GM18861 (cell line): ENCODE data around the gene SRP72.
A peak's percentile ranks its signal among the peaks of the same experiment; 100 is the strongest.
"Not testable (repeated sequence)": the region's sequence is repeated elsewhere in the genome, so short reads cannot be mapped to it uniquely, and the experiment has no call there.

Experiments
- ATAC-seq: cut with Tn5 transposase; IDR thresholded peaks from one replicate; pipeline ENCODE4 v1.9.1; 2021; ENCODE audit not compliant: unreplicated experiment

Gene SRP72

GRCh38 chr4:56464581-56464980 lies 2.8 kb upstream of the SRP72 start:
- ATAC-seq: no peak

GRCh38 chr4:56465599-56466295 lies 1.7 kb upstream of the SRP72 start:
- ATAC-seq: no peak

GRCh38 chr4:56466296-56466761 lies 1.1 kb upstream of the SRP72 start:
- ATAC-seq: not testable (repeated sequence)

GRCh38 chr4:56466910-56467283 lies 520 bp upstream of the SRP72 start:
- ATAC-seq: no peak

DNA sequence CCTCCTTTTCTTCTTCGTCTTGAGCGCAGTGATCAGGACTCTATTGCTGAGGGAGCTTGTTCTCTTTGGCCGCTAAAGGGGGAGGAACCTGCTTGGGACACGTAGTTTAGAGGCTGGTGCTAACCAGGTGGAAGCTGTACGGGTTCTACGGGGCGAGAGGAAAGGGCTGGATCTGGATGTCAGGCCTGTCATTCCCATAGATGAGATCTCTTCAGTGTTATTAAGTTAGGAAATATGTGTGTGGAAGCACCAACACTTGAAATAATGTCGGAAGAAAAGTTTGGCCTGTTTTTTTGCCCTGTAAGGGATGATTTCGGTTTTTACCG lies 643 bp downstream of the SRP72 start:
- ATAC-seq: peak; percentile 31

DNA sequence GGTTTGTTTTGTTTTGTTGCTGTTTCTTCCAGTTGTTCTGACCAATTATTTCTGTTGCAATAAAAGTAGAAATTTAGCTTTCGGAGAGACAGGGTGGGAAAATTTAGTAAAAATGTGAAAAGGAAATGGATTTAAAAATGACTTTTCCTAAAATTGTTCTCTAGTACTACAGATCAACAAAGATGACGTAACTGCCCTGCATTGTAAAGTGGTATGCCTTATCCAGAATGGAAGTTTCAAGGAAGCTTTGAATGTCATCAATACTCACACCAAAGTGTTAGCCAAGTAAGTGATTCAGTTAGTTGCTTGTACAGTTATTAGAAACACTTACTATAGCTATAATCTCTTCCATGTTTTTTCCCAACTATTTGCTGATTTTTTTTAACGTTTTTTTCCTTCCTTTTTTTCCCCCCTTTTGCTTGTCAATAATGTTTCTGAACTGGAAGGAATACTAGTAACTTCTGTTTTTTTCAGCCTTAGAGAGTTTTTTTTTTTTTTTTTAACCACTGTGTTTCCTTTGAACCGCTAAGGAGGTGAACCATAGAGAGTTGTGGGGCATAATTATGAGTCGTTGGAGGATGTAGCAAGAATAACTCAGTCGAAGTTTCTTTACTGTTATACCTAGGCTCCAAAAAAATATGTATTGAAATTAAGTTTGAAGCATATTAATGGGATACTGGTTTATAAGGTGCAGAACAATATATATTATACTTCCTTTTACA lies 2.2 kb downstream of the SRP72 start:
- no peak for ATAC-seq

- peak; percentile 73 for ATAC-seq
Observed at GRCh38 chr4:56475917-56476316, 8.5 kb downstream of the SRP72 start.

DNA sequence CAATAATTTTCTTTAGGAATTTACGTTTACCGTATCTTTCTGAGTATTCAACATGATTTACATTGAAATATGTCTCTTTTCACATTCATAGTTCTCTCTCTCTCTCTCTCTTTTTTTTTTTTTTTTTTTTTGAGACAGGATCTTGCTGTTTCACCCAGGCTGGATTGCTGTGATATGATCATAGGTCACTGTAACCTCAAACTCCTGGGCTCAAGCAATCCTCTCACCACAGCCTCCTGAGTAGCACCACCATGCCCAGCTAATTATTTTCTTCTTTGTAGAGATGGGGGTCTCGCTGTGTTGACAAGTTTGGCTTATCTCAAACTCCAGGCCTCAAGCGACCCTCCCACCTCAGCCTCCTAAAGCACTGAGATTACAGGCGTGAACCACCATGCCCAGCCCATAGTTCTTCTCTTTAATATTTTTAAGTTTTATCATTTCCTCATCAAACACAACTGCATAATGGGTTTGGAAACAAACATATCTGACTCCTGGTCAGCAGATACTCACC lies 9.8 kb downstream of the SRP72 start:
- ATAC-seq: no peak

DNA sequence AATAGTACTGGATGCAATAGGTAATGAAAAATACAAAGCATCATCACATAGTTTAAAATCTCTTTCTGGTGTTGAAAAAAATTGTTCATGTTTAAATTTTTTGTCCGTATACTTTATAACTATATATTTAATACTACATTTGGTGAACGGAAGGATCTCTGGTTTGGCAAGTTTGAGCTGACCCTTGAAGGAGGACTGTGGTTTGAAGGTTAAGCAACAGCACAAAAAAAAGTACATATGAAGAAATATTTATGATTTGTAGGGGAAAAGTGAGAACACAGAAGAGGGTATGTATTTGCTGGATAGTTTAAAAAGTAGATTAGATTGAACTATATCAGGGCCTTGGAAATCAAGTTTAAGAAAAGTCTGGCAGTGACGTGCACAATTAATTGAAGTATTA lies 13.3 kb downstream of the SRP72 start:
- no peak for ATAC-seq

GRCh38 chr4:56496241-56496640 lies 28.8 kb downstream of the SRP72 start:
- no peak for ATAC-seq

DNA sequence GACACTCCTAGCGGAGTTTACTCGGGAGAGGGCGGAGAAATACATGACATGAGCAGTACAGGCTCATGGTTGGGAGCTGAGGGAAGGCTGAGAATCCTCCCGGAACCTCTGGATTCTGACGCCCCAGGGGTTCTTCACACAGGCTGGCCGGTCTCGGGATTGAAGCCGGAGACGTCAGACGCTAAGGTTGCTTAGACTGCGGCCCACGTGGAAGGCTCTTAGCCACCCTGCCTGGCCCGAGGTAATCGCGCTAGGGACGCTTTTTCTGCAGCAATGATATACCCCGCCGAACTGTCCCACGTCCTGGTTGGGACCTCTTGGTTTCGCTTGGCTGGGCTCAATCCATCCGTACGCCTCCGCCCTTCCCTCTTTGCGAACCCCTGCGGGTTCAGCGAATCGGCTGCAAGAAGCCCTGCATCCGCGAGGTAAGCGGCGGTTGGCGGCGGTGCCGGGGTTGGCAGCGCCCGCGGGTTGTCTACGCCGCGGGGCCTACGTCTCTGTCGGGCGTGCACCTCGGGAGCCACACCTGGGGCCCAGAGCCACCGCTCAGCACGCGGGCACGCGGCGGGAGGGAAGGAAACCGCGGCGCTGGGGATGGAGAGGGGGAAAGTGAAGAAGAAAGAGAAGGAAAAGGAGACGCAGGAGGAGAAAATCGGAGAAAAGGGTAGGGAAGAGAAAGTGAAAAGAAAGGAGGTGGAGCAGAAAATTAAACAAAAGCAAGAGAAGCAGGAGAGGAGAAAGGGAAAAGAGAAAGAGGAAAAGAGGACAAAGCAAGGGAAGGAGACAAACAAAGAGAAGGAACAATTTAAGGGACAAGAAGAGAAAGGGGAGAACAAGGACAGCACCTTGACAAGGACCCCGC lies 38.1 kb downstream of the SRP72 start, which contains the start of gene ARL9:
TSS of gene ARL9 (plus strand) at position 523 of the 862 bp plus-strand sequence. CDS start at position 595, 72 bp downstream.
- no peak for ATAC-seq

DNA sequence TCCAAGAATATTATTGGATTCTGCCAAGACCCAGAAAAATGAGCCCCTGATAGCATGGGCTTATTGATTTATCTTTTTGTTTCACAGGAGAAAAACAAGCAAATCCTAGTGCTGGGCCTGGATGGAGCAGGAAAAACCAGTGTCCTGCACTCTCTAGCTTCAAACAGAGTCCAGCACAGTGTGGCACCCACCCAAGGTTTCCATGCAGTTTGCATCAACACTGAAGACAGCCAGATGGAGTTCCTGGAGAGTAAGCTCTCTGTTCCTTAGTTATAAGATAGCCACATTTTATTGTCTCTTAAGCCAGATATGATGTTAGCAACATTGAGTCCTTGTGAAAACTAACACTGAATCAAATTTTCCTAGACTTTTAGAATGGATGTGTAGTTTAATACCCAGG lies 43.7 kb downstream of the SRP72 start:
- no peak for ATAC-seq

GRCh38 chr4:56512166-56512565 lies 44.7 kb downstream of the SRP72 start:
- no peak for ATAC-seq

- no peak for ATAC-seq
Observed at GRCh38 chr4:56513517-56513916, 46.1 kb downstream of the SRP72 start.

- peak; percentile 91 for ATAC-seq
Observed at GRCh38 chr4:56530269-56531148, 63.1 kb downstream of the SRP72 start.

GRCh38 chr4:56531149-56531770 lies 63.8 kb downstream of the SRP72 start:
- ATAC-seq: no peak

- no peak for ATAC-seq
Observed at GRCh38 chr4:56531823-56532222, 64.4 kb downstream of the SRP72 start.

DNA sequence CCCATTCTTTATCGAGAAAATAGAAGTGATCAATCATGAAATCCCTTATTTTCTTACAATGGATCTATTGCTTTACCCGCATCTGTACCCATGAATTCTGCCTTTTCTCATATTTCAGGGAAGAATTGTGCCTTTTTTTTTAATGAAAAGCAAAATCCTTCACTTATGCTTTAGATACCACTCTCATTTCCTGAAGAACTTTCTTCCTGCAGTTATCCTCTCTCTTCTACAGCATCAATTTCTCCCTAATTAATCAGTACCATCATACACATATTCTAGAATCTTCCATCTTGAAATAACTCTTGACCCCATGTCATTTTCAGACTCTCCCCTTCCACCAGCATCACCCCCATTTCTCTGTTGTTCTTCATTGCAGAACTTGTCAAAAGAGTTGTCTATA lies 64.8 kb downstream of the SRP72 start:
- no peak for ATAC-seq

DNA sequence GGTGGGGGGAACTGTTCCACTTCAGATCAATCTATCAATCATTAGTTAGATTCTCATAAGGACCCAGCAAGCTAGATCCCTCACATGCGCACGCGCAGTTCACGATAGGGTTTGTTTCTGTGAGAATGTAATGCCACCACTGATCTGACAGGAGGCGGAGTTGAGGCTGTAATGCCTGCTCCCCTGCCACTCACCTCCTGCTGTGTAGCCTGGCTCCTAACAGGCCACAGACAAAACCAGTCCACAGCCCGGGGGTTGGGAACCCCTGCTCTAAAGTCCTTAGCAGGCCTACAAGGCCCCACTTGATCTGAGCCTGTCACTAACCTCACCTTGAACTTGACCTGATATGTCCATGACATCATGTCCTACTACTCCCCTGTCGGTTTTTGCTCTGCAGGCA lies 68.5 kb downstream of the SRP72 start:
- ATAC-seq: no peak

DNA sequence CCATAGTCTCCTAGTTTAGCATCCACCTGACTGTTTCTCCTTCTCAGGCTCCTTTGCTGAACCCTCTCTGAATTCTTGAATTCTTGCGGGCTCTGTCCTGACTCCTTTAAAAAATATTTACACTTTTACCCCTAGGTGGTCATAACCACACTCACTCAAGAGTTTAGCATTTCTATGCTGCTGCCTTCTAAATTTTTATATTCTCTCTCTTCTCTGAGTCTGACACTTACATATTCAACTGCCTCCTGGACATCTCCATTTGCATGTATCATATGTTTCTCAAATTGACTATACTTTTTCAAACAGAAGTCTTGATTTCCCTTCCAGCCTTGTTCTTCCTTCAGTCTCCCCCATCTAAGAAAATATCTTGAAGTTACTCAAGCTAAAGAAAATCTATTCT lies 69.7 kb downstream of the SRP72 start:
- no peak for ATAC-seq
